AG09319 (cell line): ENCODE data around the gene GIMAP6.
"Not testable (repeated sequence)": the region's sequence is repeated elsewhere in the genome, so short reads cannot be mapped to it uniquely, and the experiment has no call there.

Experiments
- DNase-seq: peaks from one replicate; pipeline ENCODE4 v3.0.0-alpha.2; 2010; ENCODE audit warnings: low read depth; ENCODE audit errors: extremely low read depth
- CTCF ChIP-seq: IDR thresholded peaks from 2 replicates; pipeline ENCODE4 v1.5.1; 2011; ENCODE audit warnings: low read depth, mild to moderate bottlenecking, inconsistent platforms, low read length, moderate library complexity

Gene GIMAP6

DNA sequence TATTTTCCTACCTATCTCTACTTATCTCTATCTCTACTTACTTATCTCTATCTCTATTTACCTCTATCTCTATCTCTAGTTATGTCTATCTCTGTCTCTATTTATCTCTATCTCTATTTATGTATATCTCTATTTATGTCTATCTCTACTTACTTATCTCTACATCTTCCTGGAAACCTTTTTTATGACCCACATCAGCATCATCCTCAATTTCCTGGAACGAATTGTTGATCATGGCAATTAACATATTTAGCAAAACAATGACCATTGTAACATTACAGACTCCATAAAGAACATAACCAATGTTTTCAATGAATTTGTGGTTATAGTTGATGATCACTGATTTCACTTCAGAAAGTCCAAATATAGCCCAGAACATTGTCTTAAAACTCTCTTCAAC lies 18.3 kb downstream of the GIMAP6 start:
- DNase-seq, result no peak
- no peak for TF ChIP-seq CTCF

DNA sequence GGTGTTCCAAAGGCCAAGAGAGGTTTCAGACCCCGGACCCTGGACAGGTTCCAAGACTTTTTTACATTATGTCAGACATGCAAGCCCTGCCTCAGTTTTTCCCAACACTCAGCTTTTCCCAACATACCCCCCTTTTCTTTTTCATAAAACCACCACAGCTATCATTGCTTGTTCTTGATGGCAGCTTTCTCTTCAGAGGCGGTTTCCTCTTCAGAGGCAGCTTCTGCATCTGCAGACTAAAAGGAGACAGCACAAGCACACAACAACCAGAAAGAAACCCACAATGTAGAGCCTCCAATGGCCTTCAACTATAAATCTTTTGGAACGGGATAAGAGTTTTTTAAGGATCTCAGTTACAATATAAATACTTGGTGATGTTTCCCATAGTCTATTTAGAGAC lies 19.3 kb downstream of the GIMAP6 start:
- no peak for DNase-seq
- TF ChIP-seq CTCF, result no peak

- no peak for TF ChIP-seq CTCF
- DNase-seq, result no peak
Measured at GRCh38 chr7:150610233-150610632, 22.0 kb downstream of the GIMAP6 start.

- not testable (repeated sequence) for DNase-seq
Measured at GRCh38 chr7:150603600-150603999, 28.6 kb downstream of the GIMAP6 start.

GRCh38 chr7:150595361-150595760 lies 36.8 kb downstream of the GIMAP6 start:
- no peak for TF ChIP-seq CTCF
- no peak for DNase-seq

- TF ChIP-seq CTCF, result no peak
- no peak for DNase-seq
Measured at GRCh38 chr7:150594805-150595204, 37.4 kb downstream of the GIMAP6 start.

- DNase-seq, result no peak
- no peak for TF ChIP-seq CTCF
Measured at GRCh38 chr7:150587551-150587950, 44.6 kb downstream of the GIMAP6 start.

DNA sequence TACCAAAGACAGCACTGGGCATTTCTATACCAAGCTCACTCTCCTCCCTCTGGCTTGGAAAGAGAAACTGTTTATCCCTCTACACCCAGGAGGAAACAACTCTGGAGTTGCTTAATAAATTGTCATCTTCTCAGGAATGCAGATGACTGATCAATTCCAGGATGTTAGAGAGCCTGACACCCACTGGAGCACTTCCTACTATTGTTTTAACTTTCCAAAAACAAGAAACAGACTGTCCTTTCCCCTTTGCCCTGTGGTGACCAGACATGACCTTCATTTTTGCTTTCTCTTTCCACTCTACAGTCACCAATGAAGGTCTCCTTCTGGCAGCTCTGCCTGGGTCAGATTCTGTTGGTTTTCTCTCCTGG lies 45.4 kb downstream of the GIMAP6 start:
- TF ChIP-seq CTCF, result no peak
- no peak for DNase-seq
